HG03469 (cell line): ENCODE measurements around the gene LPAR6.
A peak's percentile ranks its signal among the peaks of the same experiment; 100 is the strongest.
"Not testable (repeated sequence)": the region's sequence is repeated elsewhere in the genome, so short reads cannot be mapped to it uniquely, and the experiment has no call there.

Experiments used
- ATAC-seq: cut with Tn5 transposase; IDR thresholded peaks from one replicate; pipeline ENCODE4 v1.9.1; 2021; ENCODE audit warnings: mild to moderate bottlenecking, moderate library complexity, moderate number of reproducible peaks; ENCODE audit not compliant: unreplicated experiment

LPAR6 gene, protein sequence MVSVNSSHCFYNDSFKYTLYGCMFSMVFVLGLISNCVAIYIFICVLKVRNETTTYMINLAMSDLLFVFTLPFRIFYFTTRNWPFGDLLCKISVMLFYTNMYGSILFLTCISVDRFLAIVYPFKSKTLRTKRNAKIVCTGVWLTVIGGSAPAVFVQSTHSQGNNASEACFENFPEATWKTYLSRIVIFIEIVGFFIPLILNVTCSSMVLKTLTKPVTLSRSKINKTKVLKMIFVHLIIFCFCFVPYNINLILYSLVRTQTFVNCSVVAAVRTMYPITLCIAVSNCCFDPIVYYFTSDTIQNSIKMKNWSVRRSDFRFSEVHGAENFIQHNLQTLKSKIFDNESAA

DNA sequence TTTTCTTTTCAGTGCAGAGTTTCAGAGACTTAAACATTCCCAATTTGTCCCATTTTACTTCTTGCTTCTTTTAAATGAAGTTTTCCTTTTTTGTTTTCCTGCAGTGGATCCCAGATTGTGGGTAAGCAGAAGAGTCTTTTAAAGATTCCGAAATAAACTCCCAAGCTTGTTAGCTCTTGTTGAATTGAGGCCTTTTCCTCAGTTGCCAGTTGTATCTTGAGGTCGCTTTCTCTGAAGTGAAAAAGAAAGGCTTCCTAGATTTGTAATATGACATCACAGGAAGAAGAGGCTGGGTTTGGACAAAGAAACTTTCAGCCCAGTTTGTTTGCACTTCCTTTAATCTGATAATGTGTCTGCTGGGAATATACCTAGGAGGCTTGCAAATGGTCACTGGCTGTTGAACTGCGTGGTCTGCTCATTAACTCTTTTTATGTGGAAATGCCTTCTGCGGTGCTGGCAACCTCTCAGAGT, at the start of gene LPAR6:
Gene LPAR6 (minus strand): TSS at position 233 of the 471 bp plus-strand sequence. CDS start 690 bp downstream, outside the sequence.
- no peak for ATAC-seq

DNA sequence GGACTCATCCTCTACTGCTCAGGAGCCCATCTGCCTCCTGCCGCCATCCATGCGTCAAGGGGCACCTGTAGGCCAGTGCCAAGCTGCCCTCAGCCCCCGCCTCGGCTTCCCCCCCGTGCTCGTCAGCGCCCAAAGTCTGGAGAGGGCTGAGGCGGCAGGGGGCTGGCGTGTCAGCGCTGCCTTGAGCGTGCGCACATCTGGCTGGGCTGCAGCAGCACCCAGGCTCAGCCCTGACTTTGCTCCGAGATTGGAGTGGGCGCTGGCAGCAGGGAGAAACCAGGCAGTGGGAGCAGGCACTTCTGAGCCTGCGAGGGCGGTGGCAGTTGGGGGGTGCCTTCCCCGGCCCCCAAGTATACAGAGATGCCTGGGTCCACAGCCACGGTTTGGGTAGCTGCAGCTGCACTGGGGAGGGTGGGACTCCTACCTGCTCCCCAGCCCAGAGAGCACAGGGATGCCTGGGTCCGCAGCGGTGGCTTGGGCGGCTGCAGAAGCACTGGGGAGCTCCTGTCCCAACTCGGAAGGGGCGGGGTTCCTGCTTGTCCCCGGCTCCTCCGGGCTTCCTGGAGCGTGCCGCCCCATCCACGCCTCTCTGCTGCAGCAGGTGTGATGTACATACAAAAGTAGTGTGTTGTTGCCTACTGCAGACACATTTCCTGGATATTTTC, 44.8 kb upstream of the LPAR6 start:
- ATAC-seq: no peak

DNA sequence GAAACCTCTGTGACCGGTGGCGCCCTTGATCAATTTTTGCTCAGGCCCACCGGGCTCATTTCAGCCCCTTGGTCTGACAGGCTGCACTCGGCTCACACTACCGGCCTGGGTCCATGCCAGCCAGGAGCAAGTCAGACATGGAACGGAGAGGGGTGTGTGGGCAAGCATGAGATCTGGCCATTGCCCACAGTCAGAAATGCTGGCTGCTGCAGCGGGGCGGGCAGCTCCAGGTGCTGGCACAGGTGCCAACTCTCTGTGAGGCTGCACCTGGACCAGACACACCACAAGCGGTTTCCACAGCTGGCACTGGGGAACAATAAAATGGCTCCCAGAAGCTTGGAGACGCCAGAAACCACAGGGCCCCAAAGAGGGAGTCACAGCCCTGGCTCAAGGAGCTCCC, 43.6 kb upstream of the LPAR6 start:
- ATAC-seq: no peak

DNA sequence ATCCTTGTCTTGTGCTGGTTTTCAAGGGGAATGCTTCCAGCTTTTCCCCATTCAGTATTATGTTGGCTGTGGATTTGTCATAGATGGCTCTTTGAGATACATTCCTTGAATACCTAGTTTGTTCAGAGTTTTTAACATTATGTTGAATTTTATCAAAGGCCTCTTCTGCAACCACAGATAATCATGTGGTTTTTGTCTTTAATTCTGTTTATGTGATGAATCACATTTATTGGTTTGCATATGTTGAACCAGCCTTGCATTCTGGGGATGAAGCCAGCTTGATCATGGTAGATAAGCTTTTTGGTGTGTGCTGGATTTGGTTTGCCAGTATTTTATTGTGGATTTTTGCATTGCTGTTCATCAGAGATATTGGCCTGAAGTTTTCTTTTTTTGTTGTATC, 38.3 kb upstream of the LPAR6 start:
- ATAC-seq: not testable (repeated sequence)

DNA sequence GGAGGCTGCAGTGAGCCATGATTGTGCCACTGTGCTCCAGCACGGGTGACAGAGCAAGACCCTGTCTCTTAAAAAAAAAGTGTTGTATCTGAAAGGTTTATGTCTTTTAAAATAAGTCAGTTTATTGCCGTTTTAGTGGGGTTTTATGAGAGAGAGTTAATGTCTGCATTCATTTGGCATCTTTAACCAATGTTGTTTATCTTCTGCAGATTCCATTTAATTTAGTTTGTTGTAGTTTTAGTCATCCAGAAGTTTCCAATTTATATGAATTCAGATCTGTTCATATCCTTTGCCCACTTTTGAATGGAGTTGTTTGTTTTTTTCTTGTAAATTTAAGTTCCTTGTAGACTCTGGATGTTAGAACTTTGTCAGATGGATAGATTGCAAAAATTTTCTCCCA, 36.7 kb upstream of the LPAR6 start:
- no peak for ATAC-seq

DNA sequence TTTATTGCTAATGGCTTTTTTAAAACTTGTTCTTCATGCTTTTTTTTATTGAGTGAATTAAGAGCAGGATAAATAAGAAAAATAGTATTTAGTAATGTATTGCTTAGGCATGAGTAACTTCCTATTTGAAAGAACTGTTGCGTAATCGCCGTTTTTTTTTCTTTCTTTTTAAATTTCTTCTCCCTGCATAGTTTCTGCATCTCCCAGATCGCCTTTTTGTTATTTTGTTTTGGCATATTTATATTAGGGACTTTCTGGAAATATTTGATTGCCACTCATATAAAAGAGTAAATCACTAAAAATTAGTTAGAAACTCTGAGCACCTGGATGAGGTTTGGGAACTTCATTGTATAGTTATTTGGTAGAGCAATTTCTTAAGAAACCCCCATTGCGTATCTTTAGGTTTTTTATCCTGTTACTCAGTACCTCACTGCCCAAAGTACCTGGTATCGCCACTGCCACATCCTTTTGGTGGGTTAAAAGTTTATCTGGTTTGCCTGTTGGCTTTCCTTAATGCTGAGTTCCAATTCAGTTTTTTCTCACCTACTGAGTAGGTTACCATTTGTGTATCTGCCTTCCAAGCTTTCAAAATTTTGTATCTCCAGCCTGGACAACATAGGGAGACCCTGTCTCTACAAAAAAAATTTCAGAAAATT, 36.2 kb upstream of the LPAR6 start:
- no peak for ATAC-seq

DNA sequence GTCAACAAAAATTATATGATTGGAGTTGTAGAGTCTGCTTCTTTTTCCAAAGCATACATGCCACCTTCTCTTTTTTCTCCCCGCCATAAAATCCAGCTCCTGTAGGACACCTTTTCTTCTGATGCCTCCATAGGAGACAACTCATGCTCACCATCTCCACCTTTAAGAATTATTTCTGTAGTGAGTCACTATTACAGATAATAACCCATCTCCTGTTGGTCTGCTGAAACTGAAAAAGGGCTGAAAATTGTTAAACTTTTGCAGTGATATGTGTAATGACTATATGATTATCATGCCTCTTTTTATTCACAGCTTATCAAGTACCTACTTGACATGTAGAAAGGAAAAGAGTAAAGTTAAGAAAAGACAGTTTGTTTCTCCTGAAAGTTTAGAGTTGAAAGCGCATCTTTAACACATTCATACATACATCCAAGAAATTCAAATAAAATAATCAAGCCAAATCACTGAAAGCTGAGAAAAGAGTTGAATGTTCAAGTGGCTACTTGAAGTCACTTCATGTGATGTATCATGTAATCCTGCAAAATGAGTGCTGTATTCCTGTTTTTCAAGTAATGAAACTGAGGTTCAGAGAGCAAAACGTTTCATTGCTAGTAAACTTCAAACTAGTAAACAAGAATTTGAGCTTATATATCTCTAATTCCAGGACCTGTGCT, 35.5 kb upstream of the LPAR6 start:
- ATAC-seq: no peak

DNA sequence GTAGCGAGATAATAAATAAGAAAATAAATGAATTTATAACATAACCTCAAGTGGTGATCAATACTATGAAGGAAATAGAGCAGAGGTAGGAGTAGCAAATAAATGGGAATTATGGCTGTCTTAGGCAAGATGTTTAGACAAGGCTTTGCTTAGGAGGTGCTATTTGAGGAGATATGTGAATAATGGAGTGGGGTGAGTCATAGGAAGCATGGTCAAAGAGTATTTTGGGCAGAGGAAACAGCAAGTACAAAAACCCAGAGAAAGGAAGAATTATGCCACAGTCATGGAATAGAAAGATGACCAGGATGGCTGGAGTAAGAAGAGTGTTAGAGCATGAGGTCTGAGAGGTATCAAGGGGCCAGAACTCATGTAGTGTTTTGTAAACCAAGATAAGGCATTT, 33.6 kb upstream of the LPAR6 start:
- ATAC-seq: no peak

DNA sequence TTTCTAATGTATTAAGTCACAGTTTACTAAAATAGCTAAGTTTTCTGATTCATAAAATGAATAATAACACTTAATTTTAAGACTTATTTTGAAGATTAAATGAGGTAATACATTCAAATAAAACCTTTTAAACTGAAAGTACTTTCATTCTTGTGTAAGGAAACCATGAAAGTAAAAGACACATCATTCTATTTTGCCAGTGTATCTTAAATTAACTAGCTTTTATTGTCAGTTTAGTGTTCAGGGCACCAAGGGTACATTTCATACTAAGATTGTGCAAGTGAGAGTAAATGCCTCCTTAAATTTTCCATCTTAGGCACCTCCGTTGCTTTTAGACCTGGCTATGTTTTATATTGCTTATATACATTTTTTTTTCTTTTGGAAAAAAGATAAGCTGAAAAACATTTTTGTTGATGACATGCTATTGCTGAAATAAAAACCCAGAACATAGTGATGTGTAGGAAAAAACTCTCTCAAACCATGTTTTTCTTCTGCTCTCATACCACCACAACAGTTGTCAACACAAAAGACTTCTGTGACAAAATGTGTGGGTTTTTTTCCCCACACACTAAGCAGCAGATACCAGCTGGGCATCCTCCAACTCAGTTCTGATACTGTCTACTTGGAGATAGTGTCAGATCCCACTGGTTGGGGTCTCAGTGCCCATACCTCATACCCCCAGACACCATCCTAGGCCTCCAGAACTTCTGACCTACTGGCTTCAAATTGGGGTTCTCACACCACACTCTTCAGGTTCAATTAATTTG, 30.7 kb upstream of the LPAR6 start:
- ATAC-seq: no peak

DNA sequence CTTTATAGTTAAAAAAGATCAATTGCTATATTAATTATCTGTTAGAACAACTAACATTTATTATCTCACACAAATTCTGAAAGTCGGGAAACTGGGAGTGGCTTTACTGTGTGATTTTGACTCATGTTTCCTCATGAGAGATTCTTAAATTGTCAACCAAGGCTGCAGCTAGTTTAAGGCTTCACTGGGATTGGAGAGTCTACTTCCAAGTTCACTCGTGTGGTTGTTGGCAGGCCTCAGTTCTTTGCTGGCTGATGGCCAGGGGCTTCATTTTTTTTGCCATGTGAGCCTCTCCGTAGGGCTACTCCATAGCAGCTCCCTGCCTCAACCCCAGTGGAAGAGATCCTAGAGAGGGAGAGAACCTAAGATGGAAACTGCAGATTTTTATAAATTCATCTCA, 24.5 kb upstream of the LPAR6 start:
- no peak for ATAC-seq

DNA sequence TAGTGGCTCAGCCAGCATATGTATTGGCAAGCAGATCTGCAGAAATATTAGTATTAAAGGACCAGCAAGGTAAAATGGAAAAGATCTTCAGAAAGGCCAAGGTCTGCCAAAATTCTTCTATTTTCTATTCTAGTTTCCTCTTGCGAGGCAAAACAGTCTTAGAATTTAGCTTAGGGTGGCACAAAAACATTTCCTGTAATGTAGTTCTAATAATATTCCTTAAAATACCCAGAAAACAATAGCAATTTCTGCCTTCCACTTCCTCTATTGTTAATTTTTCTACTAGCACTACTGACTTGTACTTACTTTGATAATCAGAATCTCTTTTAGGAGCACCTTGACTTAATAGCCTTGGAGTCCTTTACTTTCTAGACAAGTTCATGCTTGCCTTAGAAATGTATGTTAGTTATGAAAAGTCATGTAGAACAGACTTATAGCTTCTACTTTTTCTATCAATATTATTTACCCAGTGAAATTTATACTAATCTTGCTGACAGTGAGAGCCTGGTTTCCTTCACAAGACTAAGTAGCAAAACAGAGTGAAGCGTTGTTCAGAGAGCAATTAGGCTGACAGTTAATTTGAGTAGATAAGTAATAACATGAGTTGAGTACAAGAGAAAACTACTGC, 23.9 kb upstream of the LPAR6 start:
- ATAC-seq: no peak

DNA sequence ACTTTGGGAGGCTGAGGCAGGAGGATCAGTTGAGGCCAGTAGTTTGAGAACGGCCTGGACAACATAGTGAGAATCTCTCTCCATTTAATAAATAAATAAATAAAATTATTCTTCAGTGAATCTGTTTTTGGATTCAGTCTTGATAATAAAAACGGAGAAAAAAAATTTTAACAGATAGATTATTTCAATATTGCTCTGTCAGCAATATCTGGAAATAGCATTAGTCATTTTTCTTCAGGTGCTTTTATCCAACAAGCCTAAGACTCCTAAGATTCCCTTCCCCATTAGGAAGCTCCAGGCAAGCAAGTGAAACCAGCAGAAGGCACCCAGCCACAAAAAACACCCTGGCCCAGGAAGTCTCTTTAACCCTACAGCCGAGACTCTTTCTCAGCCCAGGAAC, 21.3 kb upstream of the LPAR6 start:
- no peak for ATAC-seq

DNA sequence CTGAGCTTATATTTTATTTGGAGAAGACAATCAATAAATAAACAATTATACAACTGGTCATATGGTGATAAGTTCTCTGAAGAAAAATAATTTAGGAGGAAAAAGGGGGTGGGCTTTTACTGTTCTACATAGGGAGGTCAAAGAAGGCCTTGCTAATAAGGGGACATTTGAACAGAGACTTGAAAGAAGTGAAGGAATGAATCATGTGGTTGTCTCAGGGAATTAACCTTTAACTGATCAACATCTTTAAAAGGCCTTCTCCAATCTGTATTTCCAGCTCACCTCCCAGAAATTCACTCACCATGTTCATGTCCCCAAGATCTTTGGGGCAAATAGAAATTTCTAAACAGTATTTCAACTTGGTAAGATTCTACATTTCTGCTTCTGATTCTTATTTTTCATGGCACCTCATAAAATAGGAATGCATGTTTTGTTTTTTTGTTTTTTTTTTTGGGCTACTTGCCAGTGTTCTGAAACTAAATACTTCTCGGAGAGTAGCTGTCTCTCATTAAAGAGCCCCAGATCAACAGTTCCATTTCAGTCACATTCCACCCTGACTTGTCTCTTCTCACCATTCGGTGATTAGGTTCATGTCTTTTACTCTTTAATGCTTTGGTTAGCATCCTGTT, 19.2 kb upstream of the LPAR6 start:
- no peak for ATAC-seq

DNA sequence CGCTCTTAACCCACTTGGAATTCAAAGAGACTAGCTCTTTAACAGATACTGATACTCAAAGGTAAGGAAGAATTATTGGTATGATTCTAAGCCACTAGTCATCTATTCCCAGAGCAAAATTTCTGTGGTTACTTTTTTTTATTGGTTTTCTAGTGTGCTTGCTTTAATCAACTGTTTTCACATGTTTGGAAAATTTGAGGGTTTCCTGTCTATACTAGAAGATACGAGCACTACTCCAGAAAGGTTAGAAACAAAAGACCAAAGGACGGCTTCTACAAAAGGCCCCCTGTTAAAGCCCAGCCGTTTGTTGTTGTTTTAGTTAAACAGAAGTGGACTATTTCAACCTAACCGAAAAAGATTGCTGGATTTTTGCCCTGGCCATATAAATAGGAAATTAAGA, 18.5 kb upstream of the LPAR6 start:
- ATAC-seq: no peak

DNA sequence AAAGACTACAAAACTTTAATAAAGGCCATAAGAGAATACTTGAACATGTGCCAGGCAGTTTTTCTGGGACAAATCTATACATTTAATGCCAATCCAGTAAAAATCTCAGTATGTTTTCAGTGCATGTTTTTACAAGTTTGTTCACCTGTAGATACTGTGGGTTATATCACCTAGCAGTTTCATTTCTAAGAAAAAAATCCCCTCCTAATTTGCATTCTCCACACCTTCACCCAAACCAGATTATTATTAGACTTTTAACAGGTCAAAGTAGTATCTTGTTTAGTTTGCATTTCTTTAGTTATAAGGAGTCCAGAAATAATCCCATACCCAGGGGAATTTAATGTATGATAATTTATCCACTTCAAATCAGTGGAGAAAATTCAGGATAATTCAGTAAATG, 17.0 kb upstream of the LPAR6 start:
- peak; percentile 46 for ATAC-seq

DNA sequence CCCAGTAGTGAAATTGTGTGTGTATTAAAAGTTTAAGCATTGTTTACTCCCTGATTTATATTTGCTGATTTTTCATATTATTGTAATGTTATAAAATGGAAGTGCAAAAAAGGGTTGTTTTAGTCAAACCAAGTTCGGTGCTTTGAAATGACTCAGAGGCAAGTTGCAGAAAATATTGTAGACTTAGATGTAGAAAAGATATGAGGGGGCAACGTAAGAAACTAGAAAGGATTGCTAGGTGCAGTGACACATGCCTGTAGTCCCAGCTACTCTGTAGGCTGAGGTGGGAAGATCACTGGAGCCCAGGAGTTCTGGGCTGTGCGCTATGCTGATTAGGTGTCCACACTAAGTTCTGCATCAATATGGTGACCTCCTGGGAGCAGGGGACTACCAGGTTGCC, 16.1 kb upstream of the LPAR6 start:
- no peak for ATAC-seq

DNA sequence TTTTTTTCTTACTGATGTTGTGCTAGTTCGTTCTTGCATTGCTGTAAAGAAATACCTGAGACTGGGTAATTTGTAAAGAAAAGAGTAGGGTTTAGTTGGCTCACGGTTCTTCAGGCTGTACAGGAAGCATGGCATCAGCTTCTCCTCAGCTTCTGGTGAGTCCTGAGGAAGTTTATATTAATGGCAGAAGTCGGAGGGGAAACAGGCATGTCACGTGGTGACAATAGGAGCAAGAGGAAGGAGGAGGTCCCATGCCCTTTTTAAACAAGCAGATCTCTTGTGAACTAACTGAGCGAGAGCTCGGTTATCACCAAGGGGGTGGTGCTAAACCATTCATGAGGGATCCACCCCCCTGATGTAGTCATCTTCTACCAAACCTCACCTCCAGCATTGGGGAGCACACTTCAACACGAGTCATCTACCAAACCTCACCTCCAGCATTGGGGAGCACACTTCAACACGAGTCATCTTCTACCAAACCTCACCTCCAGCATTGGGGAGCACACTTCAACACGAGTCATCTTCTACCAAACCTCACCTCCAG, 13.9 kb upstream of the LPAR6 start:
- not testable (repeated sequence) for ATAC-seq

DNA sequence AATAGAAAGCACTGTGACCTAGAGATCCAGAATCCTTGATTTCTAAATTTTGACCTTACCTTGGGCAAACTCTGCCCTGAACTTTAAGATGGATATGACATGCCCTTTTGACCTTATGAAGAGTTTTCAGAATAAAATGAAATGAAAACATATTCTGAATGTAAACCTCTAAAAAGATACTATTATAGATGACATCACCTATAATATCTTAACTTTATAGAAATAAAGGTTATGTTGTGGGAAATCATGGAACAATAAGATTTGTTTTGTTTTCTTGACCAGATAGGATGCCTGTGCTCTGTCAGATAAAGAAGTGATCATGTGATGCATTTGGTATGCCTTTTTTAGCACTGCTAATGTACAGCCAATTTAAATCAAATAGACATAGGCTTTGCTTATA, 13.1 kb upstream of the LPAR6 start:
- no peak for ATAC-seq

DNA sequence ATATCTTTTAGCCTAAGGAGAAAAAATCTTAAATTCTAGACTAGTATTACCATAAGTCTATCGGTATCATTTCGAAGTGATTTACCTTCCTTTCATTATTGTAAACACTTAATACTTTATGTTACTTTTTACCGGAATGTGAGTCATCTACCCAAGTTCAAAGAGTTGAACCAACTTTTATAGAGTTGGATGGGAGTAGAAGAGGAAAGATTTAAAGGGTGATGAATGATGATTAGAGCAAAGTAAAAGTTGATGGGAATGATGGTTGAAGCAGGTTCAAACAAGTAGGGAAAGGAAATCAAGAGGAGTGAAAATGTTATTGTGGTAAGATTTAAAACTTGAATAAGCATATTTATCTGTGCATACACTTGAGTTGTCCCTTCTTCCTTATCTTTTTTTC, 11.3 kb upstream of the LPAR6 start:
- ATAC-seq: no peak
